Parathyroid adenoma (tissue), 2 donors: ENCODE results near the gene DNAL1.

Experiments used
- H2AFZ ChIP-seq: fragments of 300-600 bp; sonication (generic); one replicate; pipeline ENCODE4 v1.7.0; 2017; ENCODE audit warnings: antibody characterized with exemption, mild to moderate bottlenecking
- H3K27ac ChIP-seq: fragments of 300-600 bp; sonication (generic); one replicate; pipeline ENCODE4 v1.7.0; 2017
- H3K27me3 ChIP-seq: fragments of 300-600 bp; sonication (generic); one replicate; pipeline ENCODE4 v1.7.0; 2017; ENCODE audit warnings: low read length; ENCODE audit not compliant: control insufficient read depth, insufficient read depth
- H3K36me3 ChIP-seq: fragments of 300-600 bp; sonication (generic); one replicate; pipeline ENCODE4 v1.7.0; 2017; ENCODE audit warnings: low read length; ENCODE audit not compliant: control insufficient read depth, insufficient read depth
- H3K4me1 ChIP-seq: fragments of 300-600 bp; sonication (generic); one replicate; pipeline ENCODE4 v1.7.0; 2017; ENCODE audit warnings: control low read depth
- H3K4me2 ChIP-seq: fragments of 300-600 bp; sonication (generic); one replicate; pipeline ENCODE4 v1.7.0; 2017; ENCODE audit warnings: low read length
- H3K4me3 ChIP-seq: fragments of 300-600 bp; sonication (generic); one replicate; pipeline ENCODE4 v1.7.0; 2017; ENCODE audit warnings: low read depth, low read length
- H3K79me2 ChIP-seq: fragments of 300-600 bp; sonication (generic); one replicate; pipeline ENCODE4 v1.7.0; 2017; ENCODE audit warnings: control low read depth
- H3K9ac ChIP-seq: fragments of 300-600 bp; sonication (generic); one replicate; pipeline ENCODE4 v1.7.0; 2017; ENCODE audit warnings: mild to moderate bottlenecking
- H3K9me3 ChIP-seq: fragments of 300-600 bp; sonication (generic); one replicate; pipeline ENCODE4 v1.7.0; 2017; ENCODE audit warnings: low read length; ENCODE audit not compliant: control insufficient read depth
- TF ChIP-seq, protein P1 (sequence below): fragments of 300-600 bp; sonication (generic); IDR thresholded peaks from one replicate; pipeline ENCODE4 v1.7.0; 2017; ENCODE audit warnings: antibody characterized with exemption, mild to moderate bottlenecking
- donor health status: primary hyperparathyroidism.

DNAL1 gene

DNA sequence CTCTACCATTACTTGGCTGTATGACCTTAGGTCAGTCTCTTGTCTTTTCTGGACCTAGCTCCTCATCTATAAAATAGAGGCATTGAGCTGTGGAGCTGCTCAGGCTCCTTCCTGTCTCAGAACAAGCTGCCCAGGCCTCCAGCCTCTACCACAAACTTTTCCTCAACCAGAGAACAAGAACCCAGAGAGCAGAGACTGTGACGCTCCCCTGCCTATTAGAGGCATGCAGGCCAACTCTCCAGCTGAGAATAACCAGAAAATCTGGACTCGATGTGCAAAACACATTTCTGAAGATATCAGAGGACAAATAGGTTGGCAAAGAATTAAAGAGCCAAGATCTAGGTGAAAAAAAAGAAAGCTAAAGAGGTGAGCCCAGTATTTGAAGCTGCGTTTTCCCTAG is 87.2 kb downstream of the DNAL1 start:
- peaks cover 8% of the 10 kb centered on the region for H3K4me1 ChIP-seq
- no peaks in the 10 kb centered on the region for H3K36me3 ChIP-seq
- no peak overlapping the region for H3K27ac ChIP-seq
- no peak overlapping the region for H2AFZ ChIP-seq
- no peaks in the 10 kb centered on the region for H3K27me3 ChIP-seq
- TF ChIP-seq, protein P1, sequence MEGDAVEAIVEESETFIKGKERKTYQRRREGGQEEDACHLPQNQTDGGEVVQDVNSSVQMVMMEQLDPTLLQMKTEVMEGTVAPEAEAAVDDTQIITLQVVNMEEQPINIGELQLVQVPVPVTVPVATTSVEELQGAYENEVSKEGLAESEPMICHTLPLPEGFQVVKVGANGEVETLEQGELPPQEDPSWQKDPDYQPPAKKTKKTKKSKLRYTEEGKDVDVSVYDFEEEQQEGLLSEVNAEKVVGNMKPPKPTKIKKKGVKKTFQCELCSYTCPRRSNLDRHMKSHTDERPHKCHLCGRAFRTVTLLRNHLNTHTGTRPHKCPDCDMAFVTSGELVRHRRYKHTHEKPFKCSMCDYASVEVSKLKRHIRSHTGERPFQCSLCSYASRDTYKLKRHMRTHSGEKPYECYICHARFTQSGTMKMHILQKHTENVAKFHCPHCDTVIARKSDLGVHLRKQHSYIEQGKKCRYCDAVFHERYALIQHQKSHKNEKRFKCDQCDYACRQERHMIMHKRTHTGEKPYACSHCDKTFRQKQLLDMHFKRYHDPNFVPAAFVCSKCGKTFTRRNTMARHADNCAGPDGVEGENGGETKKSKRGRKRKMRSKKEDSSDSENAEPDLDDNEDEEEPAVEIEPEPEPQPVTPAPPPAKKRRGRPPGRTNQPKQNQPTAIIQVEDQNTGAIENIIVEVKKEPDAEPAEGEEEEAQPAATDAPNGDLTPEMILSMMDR = no peak
- H3K9ac ChIP-seq = no peak overlapping the region
- H3K9me3 ChIP-seq = no peaks in the 10 kb centered on the region
- H3K4me3 ChIP-seq = no peak overlapping the region
- peaks cover 78% of the 10 kb centered on the region for H3K79me2 ChIP-seq
- H3K4me2 ChIP-seq = no peak overlapping the region

DNA sequence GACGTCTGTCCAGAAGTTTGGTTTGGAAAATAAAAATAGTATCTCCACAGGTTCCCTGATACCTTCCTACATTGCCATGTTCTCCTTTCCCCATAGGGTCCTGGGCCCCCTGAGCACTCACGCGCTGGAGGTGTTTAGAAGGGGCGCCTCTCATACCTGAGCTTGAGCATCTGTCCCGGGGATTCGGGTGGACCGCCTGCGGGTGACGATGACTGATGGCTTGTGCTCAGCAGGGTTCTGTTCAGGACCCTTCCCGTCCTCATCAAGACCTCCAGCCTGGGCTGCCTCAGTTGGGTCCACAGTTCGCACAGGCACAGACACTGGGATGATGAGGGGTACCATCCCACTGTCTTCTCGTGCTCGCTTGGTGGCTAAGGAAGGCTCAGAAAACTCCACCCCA is 92.1 kb downstream of the DNAL1 start:
- Histone ChIP-seq H3K36me3 (no peaks in the 10 kb centered on the region), H3K4me2 (no peak overlapping the region), H3K79me2 (peaks cover 71% of the 10 kb centered on the region), H3K9ac (no peak overlapping the region), H3K4me1 (peaks cover 21% of the 10 kb centered on the region), H2AFZ (no peak overlapping the region), H3K27me3 (no peaks in the 10 kb centered on the region), H3K27ac (no peak overlapping the region), H3K4me3 (no peak overlapping the region), H3K9me3 (no peaks in the 10 kb centered on the region)
- TF ChIP-seq, protein P1 = no peak

DNA sequence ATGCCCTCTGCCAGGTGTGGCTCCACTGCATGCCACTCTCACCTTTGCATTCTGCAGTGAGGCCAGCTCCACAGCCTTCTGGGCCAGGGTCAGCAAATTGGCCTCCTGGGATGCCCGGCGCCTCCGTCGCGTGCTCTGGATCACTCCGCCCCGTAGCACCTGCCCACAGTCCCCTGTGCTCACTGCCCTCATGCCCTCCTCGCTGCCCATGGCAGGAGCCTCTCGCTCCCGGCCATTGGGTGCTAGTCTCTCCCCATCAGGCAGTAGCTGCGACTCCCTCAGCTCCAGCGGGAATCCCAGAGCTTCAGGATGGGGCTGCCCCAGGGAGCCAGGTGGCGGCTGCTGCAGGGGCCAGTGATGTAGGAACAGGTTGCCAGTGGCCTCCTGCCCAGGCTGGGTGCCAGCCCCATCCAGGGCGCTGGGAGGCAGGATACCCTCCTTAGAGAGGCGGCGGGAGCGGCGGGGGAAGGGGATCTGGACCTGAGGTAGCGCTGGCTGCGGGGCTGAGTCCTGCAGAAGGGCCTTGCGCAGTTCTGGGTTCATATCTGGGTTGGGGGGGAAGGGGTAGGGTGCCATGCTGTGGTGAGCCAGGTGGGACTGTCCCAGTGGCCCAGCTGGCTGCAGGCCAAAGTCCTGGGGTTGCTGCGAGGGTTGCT is 93.9 kb downstream of the DNAL1 start:
- H3K4me2 ChIP-seq = no peak overlapping the region
- TF ChIP-seq, protein P1 = no peak
- H3K36me3 ChIP-seq = no peaks in the 10 kb centered on the region
- no peak overlapping the region for H3K9ac ChIP-seq
- H3K4me1 ChIP-seq = peaks cover 39% of the 10 kb centered on the region
- no peak overlapping the region for H3K27ac ChIP-seq
- no peak overlapping the region for H2AFZ ChIP-seq
- H3K4me3 ChIP-seq = no peak overlapping the region
- peaks cover 72% of the 10 kb centered on the region for H3K79me2 ChIP-seq
- H3K9me3 ChIP-seq = no peaks in the 10 kb centered on the region
- no peaks in the 10 kb centered on the region for H3K27me3 ChIP-seq

DNA sequence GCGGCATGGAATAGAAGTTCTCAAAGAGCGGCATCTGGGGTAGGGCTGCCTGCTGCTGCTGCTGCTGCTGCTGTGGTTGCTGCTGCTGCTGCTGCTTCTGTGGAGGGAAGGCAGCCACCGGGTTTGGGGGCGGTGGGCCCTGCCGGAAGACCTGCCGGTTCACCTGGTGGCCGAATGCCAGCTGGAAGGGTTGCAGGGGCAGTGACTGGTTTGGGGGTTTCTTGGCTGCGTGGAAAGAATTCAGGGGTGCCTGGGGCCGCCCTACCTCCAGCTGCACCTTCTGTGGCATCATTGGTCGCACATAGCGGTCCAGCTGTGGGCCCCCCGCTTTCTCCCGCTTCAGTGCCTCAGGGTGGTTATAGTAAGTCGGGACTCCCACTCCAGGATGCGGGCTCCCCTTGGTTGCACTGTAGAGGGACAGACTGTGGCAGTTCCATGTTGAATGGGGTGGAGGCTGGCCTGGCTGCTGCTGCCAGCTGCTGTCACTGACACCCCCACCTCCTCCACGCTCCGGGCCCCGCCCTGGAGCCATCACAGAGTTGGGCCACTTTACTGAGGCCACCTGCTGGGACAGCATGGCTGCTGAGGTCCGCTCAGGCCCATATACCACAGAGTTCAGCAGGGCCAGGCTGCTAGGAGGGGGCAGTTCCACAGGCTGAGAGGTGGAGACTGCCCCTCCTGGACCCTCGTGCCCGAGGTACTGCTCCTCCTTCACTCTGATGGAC is 94.5 kb downstream of the DNAL1 start:
- Histone ChIP-seq H3K79me2 (peaks cover 72% of the 10 kb centered on the region), H3K9me3 (no peaks in the 10 kb centered on the region), H3K27ac (peak overlapping the region; percentile 74), H3K4me1 (peaks cover 46% of the 10 kb centered on the region), H2AFZ (no peak overlapping the region), H3K4me2 (no peak overlapping the region), H3K36me3 (no peaks in the 10 kb centered on the region), H3K27me3 (no peaks in the 10 kb centered on the region), H3K4me3 (no peak overlapping the region), H3K9ac (no peak overlapping the region)
- TF ChIP-seq, protein P1 = no peak
